Suprapubic skin (tissue), 3 donors: ENCODE measurements around the gene CCDC60.

Experiments
- POLR2AphosphoS5 ChIP-seq, 3 donors: sonication (generic); formaldehyde crosslinking; IDR thresholded peaks; one replicate each; pipeline ENCODE4 v1.6.1; 2017; ENCODE audit warnings: antibody characterized with exemption in 3 of 3
- TF ChIP-seq, protein P1 (sequence below), 2 donors: fragments of 200-600 bp in 1 of 2; fragments of 450-650 bp in 1 of 2; sonication (generic) in 1 of 2; IDR thresholded peaks; one replicate each; pipeline ENCODE4 v1.5.1; 2016 to 2019; ENCODE audit warnings: antibody characterized with exemption in 2 of 2, mild to moderate bottlenecking in 1 of 2, moderate library complexity in 1 of 2

DNA sequence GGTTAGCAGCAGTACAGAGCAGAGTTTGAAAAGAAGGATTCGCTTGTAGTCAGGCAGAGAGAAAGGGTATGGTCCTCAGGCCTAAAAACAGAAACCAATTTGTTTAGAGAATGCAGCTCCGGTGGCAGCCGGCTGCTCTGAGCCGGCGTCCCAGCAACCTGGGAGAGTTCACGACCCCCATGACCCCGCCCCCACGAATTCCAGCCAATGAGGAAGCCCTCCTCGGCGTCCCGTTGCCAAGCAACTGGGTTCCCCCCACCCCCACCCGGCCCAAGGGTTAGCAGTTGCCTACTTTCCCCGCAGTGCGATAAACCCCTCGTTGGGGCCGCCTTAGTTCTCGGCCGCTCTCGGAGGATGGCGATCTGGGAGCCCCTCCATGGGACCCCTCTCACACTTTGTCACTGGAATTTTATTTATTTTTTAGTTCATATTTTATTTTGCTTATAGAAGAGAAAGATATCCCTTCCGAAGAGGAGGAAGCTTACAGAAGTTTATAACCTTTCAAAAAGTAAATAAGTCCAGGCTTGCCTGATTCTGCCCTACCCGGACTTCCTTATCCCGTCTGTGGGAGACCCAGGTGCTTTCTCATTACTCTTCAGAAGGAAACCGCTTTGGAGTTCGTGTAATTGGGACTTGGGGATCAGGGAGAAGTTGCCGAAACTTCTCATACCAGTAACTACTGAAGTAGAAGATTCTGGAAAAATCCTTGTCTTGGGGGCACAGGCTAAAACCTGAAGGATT, at the start of gene CCDC60:
- TF ChIP-seq, protein P1, sequence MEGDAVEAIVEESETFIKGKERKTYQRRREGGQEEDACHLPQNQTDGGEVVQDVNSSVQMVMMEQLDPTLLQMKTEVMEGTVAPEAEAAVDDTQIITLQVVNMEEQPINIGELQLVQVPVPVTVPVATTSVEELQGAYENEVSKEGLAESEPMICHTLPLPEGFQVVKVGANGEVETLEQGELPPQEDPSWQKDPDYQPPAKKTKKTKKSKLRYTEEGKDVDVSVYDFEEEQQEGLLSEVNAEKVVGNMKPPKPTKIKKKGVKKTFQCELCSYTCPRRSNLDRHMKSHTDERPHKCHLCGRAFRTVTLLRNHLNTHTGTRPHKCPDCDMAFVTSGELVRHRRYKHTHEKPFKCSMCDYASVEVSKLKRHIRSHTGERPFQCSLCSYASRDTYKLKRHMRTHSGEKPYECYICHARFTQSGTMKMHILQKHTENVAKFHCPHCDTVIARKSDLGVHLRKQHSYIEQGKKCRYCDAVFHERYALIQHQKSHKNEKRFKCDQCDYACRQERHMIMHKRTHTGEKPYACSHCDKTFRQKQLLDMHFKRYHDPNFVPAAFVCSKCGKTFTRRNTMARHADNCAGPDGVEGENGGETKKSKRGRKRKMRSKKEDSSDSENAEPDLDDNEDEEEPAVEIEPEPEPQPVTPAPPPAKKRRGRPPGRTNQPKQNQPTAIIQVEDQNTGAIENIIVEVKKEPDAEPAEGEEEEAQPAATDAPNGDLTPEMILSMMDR (IDR thresholded peaks at IDR 0.05), result no peak
- TF ChIP-seq POLR2AphosphoS5 (IDR thresholded peaks at IDR 0.05), result no peak
